Measurements from ENCODE around the gene CCDC71.

CCDC71 gene

DNA sequence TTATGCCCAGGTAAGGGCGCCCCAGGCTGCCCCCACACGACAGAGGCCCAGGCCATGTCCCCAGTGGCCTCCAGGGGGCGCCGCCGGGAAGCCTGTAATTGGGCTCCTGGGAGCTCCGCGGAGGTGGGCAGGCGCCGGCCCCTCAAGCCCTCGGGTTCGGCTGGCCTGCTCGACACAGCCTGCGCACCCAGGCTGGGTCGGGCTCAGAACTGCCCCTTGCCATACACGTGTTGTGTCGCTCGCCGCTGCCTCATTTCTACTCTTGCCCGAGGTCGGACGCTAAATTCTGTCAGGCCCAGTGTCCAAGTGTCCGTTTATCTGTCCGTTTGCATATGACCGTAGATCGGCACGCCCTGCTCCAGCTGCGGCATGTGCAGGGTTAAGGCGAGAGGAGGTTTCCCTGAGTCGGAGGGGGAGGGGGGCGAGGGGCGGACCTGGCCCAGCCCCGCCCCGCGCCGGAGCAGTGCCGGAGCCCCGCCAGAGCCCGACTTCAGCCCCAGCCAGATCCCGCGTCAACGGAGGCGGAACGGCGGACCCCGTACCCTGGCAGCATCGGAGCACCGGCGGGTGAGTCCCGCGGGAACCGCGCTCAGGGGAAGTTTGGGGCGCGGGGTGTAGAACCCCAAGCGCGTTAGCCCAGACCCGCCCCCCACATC is 5.1 kb upstream of the CCDC71 start, which contains the start of gene KLHDC8B:
TSS of gene KLHDC8B (plus strand) at position 480 of the 656 bp plus-strand sequence. CDS start 1,172 bp downstream, outside the sequence.
- H2BK5ac ChIP-seq (ENCODE audit: low read depth, low read length, poor library complexity, severe bottlenecking): no peak within 1 kb of the TSS
- peaks cover 22 to 35% of the 10 kb centered on the region in 2 experiments for H3K36me3 ChIP-seq (ENCODE audit: control insufficient read depth in 1 of 2, insufficient read depth in 2 of 2, low read depth in 1 of 2, low read length in 2 of 2)
- peaks cover 35% of the 10 kb centered on the region for H3K4me1 ChIP-seq (ENCODE audit: control insufficient read depth, insufficient read depth, low read depth, low read length)
- peak within 1 kb of the TSS; percentile 79 for H2BK15ac ChIP-seq (ENCODE audit: low read depth, poor library complexity, severe bottlenecking)
- peak within 1 kb of the TSS; percentile 31 to 79 for H2BK12ac ChIP-seq (ENCODE audit: low read length in 2 of 2)
- H2AK5ac ChIP-seq (ENCODE audit: low read length, severe bottlenecking): peak within 1 kb of the TSS; percentile 53
- peak within 1 kb of the TSS; percentile 70 to 88 for H3K4ac ChIP-seq (ENCODE audit: low read depth in 1 of 2, low read length in 2 of 2)
- under 1% methylated on average over 55 of the region's 57 CpGs for WGBS
- H2BK120ac ChIP-seq (ENCODE audit: low read depth, low read length): peak within 1 kb of the TSS; percentile 29
- peak within 1 kb of the TSS; percentile 76 to 92 for H3K4me3 ChIP-seq (ENCODE audit: insufficient read depth in 1 of 2, low read depth in 1 of 2, low read length in 2 of 2)
- peak within 1 kb of the TSS; percentile 88 for H2AFZ ChIP-seq (ENCODE audit: low read depth, low read length)
- H4K91ac ChIP-seq (ENCODE audit: low read length): peak within 1 kb of the TSS; percentile 47
- peak within 1 kb of the TSS; percentile 94 for H3K9ac ChIP-seq (ENCODE audit: low read length)
- peak within 1 kb of the TSS; percentile 81 for H4K8ac ChIP-seq (ENCODE audit: low read length)
- H3K14ac ChIP-seq (ENCODE audit: low read length in 2 of 2): peak within 1 kb of the TSS in 1 of 2 experiments; percentile 80
- peak within 1 kb of the TSS; percentile 85 for H3K18ac ChIP-seq (ENCODE audit: low read depth in 1 of 2, low read length in 2 of 2)
- DNase-seq: peak; percentile 94
- peak within 1 kb of the TSS; percentile 64 for H3K4me2 ChIP-seq (ENCODE audit: low read length, poor library complexity, severe bottlenecking)
- no peaks in the 10 kb centered on the region for H3K27me3 ChIP-seq (ENCODE audit: control insufficient read depth in 1 of 2, insufficient read depth in 1 of 2, low read length in 2 of 2)
- H3K79me1 ChIP-seq (replicated peaks; ENCODE audit: low read length, poor library complexity, severe bottlenecking): peaks cover 19% of the 10 kb centered on the region
- no peaks in the 10 kb centered on the region for H3K9me3 ChIP-seq (ENCODE audit: control insufficient read depth, low read length)
- H3K23ac ChIP-seq (ENCODE audit: low read length in 2 of 2): peak within 1 kb of the TSS in 1 of 2 experiments; percentile 65
- H3K27ac ChIP-seq (ENCODE audit: low read length, poor library complexity, severe bottlenecking): peak within 1 kb of the TSS; percentile 49

GRCh38 chr3:49170744-49171118 is 4.6 kb upstream of the CCDC71 start:
- Histone ChIP-seq H3K14ac (ENCODE audit: low read length in 2 of 2) (no peak overlapping the region), H3K9ac (ENCODE audit: low read length) (peak overlapping the region; percentile 94), H4K8ac (ENCODE audit: low read length) (peak overlapping the region; percentile 81), H3K23ac (ENCODE audit: low read length in 2 of 2) (no peak overlapping the region), H3K4me2 (ENCODE audit: low read length, poor library complexity, severe bottlenecking) (peak overlapping the region; percentile 64), H3K36me3 (ENCODE audit: control insufficient read depth in 1 of 2, insufficient read depth in 2 of 2, low read depth in 1 of 2, low read length in 2 of 2) (peaks cover 17 to 30% of the 10 kb centered on the region in 2 experiments), H3K9me3 (ENCODE audit: control insufficient read depth, low read length) (no peaks in the 10 kb centered on the region), H3K18ac (ENCODE audit: low read depth in 1 of 2, low read length in 2 of 2) (peak overlapping the region; percentile 23 to 85), H2BK15ac (ENCODE audit: low read depth, poor library complexity, severe bottlenecking) (peak overlapping the region; percentile 33), H2BK12ac (ENCODE audit: low read length in 2 of 2) (peak overlapping the region; percentile 31 to 37), H3K4ac (ENCODE audit: low read depth in 1 of 2, low read length in 2 of 2) (peak overlapping the region; percentile 70 to 76), H2AK5ac (ENCODE audit: low read length, severe bottlenecking) (peak overlapping the region; percentile 53), H4K91ac (ENCODE audit: low read length) (peak overlapping the region; percentile 47), H3K79me1 (replicated peaks; ENCODE audit: low read length, poor library complexity, severe bottlenecking) (peaks cover 19% of the 10 kb centered on the region), H3K27ac (ENCODE audit: low read length, poor library complexity, severe bottlenecking) (no peak overlapping the region), H2AFZ (ENCODE audit: low read depth, low read length) (peak overlapping the region; percentile 88), H3K27me3 (ENCODE audit: control insufficient read depth in 1 of 2, insufficient read depth in 1 of 2, low read length in 2 of 2) (no peaks in the 10 kb centered on the region), H3K4me3 (ENCODE audit: insufficient read depth in 1 of 2, low read depth in 1 of 2, low read length in 2 of 2) (peak overlapping the region in 1 of 2 experiments; percentile 92), H3K4me1 (ENCODE audit: control insufficient read depth, insufficient read depth, low read depth, low read length) (peaks cover 36% of the 10 kb centered on the region), H2BK120ac (ENCODE audit: low read depth, low read length) (peak overlapping the region; percentile 29), H2BK5ac (ENCODE audit: low read depth, low read length, poor library complexity, severe bottlenecking) (no peak overlapping the region)
- DNase-seq: no peak
- WGBS: 0% methylated on average over 1 of the region's 1 CpG

DNA sequence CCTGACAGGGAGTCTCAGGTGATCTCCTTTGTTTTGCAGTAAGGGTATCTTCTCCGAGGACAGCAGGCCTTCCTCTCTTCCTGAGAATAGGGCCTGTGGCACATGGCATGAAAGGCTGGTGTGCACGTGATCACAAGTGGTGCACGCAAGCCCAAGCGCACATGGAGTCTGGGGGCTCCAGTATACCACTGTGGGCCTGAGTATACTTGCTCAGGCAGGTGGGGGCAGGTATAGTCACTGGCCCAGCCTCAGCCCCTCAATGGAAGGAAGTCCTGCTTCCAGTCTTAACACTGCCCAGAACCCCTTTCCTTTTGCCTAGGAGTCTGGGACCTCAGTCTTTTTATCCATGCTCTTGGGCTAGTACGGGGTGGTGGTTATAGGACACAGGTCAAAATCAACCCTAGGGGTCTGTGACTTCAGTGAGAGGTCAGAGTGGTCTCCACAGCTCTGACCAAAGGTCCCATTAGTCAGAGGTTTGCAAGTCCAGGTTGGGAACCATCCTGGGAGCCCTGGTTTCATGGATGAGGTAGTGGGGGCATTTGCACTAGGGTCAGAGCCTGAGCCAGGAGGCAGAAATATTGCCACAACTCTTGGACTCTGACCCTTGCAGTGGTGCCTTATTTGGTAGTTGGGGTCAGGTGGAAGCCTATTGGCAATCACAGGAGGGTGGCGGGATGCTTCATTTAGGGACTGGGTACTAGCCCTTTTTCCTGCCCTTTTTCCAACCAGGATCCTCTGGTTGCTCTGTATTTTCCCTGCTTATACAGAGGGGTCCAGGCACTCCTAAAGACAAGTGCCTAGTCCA is 823 bp upstream of the CCDC71 start:
- peaks cover 22 to 23% of the 10 kb centered on the region in 2 experiments for H3K36me3 ChIP-seq (ENCODE audit: control insufficient read depth in 1 of 2, insufficient read depth in 2 of 2, low read depth in 1 of 2, low read length in 2 of 2)
- H4K91ac ChIP-seq (ENCODE audit: low read length): peak overlapping the region; percentile 85
- no peak overlapping the region for H2BK5ac ChIP-seq (ENCODE audit: low read depth, low read length, poor library complexity, severe bottlenecking)
- no peak for DNase-seq
- H3K4ac ChIP-seq (ENCODE audit: low read depth in 1 of 2, low read length in 2 of 2): peak overlapping the region in 1 of 2 experiments; percentile 75
- peak overlapping the region; percentile 91 for H3K9ac ChIP-seq (ENCODE audit: low read length)
- peak overlapping the region; percentile 29 for H2AK5ac ChIP-seq (ENCODE audit: low read length, severe bottlenecking)
- H3K9me3 ChIP-seq (ENCODE audit: control insufficient read depth, low read length): no peaks in the 10 kb centered on the region
- H3K79me1 ChIP-seq (replicated peaks; ENCODE audit: low read length, poor library complexity, severe bottlenecking): peaks cover 22% of the 10 kb centered on the region
- no peak overlapping the region for H3K27ac ChIP-seq (ENCODE audit: low read length, poor library complexity, severe bottlenecking)
- H3K4me1 ChIP-seq (ENCODE audit: control insufficient read depth, insufficient read depth, low read depth, low read length): peaks cover 24% of the 10 kb centered on the region
- H2BK12ac ChIP-seq (ENCODE audit: low read length in 2 of 2): no peak overlapping the region
- no peak overlapping the region for H3K4me2 ChIP-seq (ENCODE audit: low read length, poor library complexity, severe bottlenecking)
- H4K8ac ChIP-seq (ENCODE audit: low read length): peak overlapping the region; percentile 76
- no peaks in the 10 kb centered on the region for H3K27me3 ChIP-seq (ENCODE audit: control insufficient read depth in 1 of 2, insufficient read depth in 1 of 2, low read length in 2 of 2)
- no peak overlapping the region for H2BK15ac ChIP-seq (ENCODE audit: low read depth, poor library complexity, severe bottlenecking)
- H2BK120ac ChIP-seq (ENCODE audit: low read depth, low read length): no peak overlapping the region
- H3K4me3 ChIP-seq (ENCODE audit: insufficient read depth in 1 of 2, low read depth in 1 of 2, low read length in 2 of 2): peak overlapping the region in 1 of 2 experiments; percentile 92
- no peak overlapping the region for H3K14ac ChIP-seq (ENCODE audit: low read length in 2 of 2)
- peak overlapping the region; percentile 67 for H2AFZ ChIP-seq (ENCODE audit: low read depth, low read length)
- H3K23ac ChIP-seq (ENCODE audit: low read length in 2 of 2): no peak overlapping the region
- 96% methylated on average over 6 of the region's 6 CpGs for WGBS
- H3K18ac ChIP-seq (ENCODE audit: low read depth in 1 of 2, low read length in 2 of 2): peak overlapping the region in 1 of 2 experiments; percentile 90

Measured in mesenchymal stem cell (in vitro differentiated cells and primary cell).